ENCODE data around the gene CDC20B. TPM values are rescaled to one million over a fixed set of nuclear protein-coding genes. Genes with fewer than 3 reads are reported as not detected.

Gene CDC20B
- total and polyA plus RNA-seq, 2 of the 8 experiments (the other 6 are each of a cell fraction or from before 2014, with no cell fraction given) = 0.06 TPM; not detected in 1

DNA sequence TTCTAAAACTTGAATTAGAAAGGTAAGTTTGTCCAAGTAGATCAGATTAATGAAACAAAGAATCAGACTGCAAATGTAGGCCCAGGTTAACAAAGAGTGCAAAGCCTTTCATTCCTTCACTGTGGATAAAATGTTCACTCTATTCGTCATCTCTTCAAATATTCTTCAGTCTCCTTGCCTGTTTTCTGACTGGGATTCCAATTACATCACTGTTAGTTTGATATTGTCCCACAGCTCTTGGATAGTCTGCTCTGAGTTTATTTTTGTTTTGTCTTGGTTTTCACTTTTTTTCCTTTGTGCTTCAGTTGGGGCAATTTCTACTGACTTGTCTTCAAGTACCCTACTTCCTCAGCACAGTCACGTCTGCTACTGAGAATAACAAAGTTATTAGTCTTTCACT, 109.1 kb downstream of the CDC20B start:
- Histone ChIP-seq H3K27me3 (replicated peaks in 1 of 4; ENCODE audit: control insufficient read depth in 3 of 4, extremely low read depth in 1 of 4, insufficient read depth in 3 of 4, low read length in 3 of 4) (no peaks in the 10 kb centered on the region), H2AK5ac (ENCODE audit: low read depth, low read length) (no peak overlapping the region), H3K23ac (ENCODE audit: insufficient read length) (no peak overlapping the region), H3K4me3 (ENCODE audit: extremely low read depth in 1 of 4, insufficient read depth in 2 of 4, low read depth in 3 of 4, low read length in 4 of 4) (no peak overlapping the region), H2BK20ac (ENCODE audit: low read length) (no peak overlapping the region), H3K4me1 (replicated peaks in 1 of 4; ENCODE audit: control insufficient read depth in 3 of 4, insufficient read depth in 4 of 4, low read length in 3 of 4) (no peaks in the 10 kb centered on the region), H3K27ac (ENCODE audit: low read depth, low read length) (no peak overlapping the region), H4K8ac (ENCODE audit: extremely low read depth, insufficient read depth, low read length) (no peak overlapping the region), H3K4ac (replicated peaks; ENCODE audit: insufficient read length, low read depth, low read length) (no peak overlapping the region), H2BK5ac (ENCODE audit: low read depth, low read length) (no peak overlapping the region), H4K20me1 (replicated peaks in 1 of 2; ENCODE audit: control insufficient read depth in 1 of 2, insufficient read depth in 2 of 2, low read length in 2 of 2) (no peaks in the 10 kb centered on the region), H3K79me1 (ENCODE audit: low read depth, low read length) (no peaks in the 10 kb centered on the region), H3K36me3 (ENCODE audit: control insufficient read depth in 2 of 4, insufficient read depth in 4 of 4, low read length in 3 of 4) (no peaks in the 10 kb centered on the region), H4K5ac (ENCODE audit: insufficient read length, low read depth, low read length) (no peak overlapping the region), H2BK120ac (replicated peaks; ENCODE audit: low read depth, low read length) (no peak overlapping the region), H3K9ac (replicated peaks in 1 of 4; ENCODE audit: extremely low read depth in 1 of 4, low read depth in 3 of 4, low read length in 3 of 4) (no peak overlapping the region), H3K56ac (replicated peaks; ENCODE audit: insufficient read length, low read depth, low read length) (no peak overlapping the region), H2AFZ (ENCODE audit: low read length) (no peak overlapping the region), H3K4me2 (ENCODE audit: insufficient read depth in 1 of 2, low read depth in 2 of 2, low read length in 2 of 2) (no peak overlapping the region), H2BK12ac (ENCODE audit: low read depth, low read length) (no peak overlapping the region), H3K9me3 (ENCODE audit: insufficient read depth in 2 of 2, low read depth in 1 of 2, low read length in 1 of 2) (peaks cover 3 to 9% of the 10 kb centered on the region in 2 experiments; a peak in 1 of 4 replicates), H3K79me2 (ENCODE audit: control insufficient read depth in 1 of 2, insufficient read depth in 2 of 2, low read length in 2 of 2) (no peaks in the 10 kb centered on the region), H3K18ac (ENCODE audit: extremely low read depth, low read length) (no peak overlapping the region), H2BK15ac (ENCODE audit: low read length) (no peak overlapping the region), H3K14ac (ENCODE audit: insufficient read length) (no peak overlapping the region), H4K91ac (replicated peaks; ENCODE audit: insufficient read length, low read length) (no peak overlapping the region), H3K23me2 (ENCODE audit: low read depth, low read length) (no peaks in the 10 kb centered on the region)
- WGBS, 2 experiments (ENCODE audit: extremely low coverage in 1 of 2, insufficient coverage in 1 of 2, insufficient read length in 1 of 2, insufficient replicate concordance in 2 of 2, low coverage in 1 of 2, low lambda C conversion rate in 2 of 2, missing lambda C conversion rate in 1 of 2) = 92% methylated on average over 2 of the region's 2 CpGs; no CpG with 5 or more reads in 1 of the 2 experiments
- ChIA-PET POLR2A (ENCODE audit: partially characterized antibody) (no interaction called here), CTCF (ENCODE audit: partially characterized antibody) (no interaction called here)
- no peak for DNase-seq (ENCODE audit: low read depth in 1 of 2, low spot score in 2 of 2)
- FAIRE-seq = no peak
- TF ChIP-seq JUN (IDR thresholded peaks at IDR 0.05; ENCODE audit: low read depth, low read length) (no peak), NANOG (IDR thresholded peaks at IDR 0.05; ENCODE audit: insufficient read depth, low read depth, low read length, poor library complexity, severe bottlenecking) (no peak), CEBPB (IDR thresholded peaks at IDR 0.05; ENCODE audit: low read depth, low read length) (no peak), KDM1A (IDR thresholded peaks at IDR 0.05; ENCODE audit: borderline replicate concordance, low read length) (no peak), GTF2F1 (IDR thresholded peaks at IDR 0.05; ENCODE audit: borderline replicate concordance, low read depth, low read length) (no peak), KDM5A (IDR thresholded peaks at IDR 0.05; ENCODE audit: low read length) (no peak), SP2 (IDR thresholded peaks at IDR 0.05; ENCODE audit: low read length) (no peak), SP1 (IDR thresholded peaks at IDR 0.05; ENCODE audit: low read depth, low read length) (no peak), SIRT6 (IDR thresholded peaks at IDR 0.05; ENCODE audit: low read length) (no peak), FOSL1 (IDR thresholded peaks at IDR 0.05; ENCODE audit: insufficient read depth, low read depth, low read length) (no peak), RBBP5 (IDR thresholded peaks at IDR 0.05; ENCODE audit: borderline replicate concordance, low read depth, low read length) (no peak), RNF2 (IDR thresholded peaks at IDR 0.05; ENCODE audit: borderline replicate concordance, low read depth, low read length, missing control alignments, poor library complexity, severe bottlenecking) (no peak), NRF1 (IDR thresholded peaks at IDR 0.05; ENCODE audit: low read depth, low read length) (no peak), CREB1 (IDR thresholded peaks at IDR 0.05) (no peak), RXRA (IDR thresholded peaks at IDR 0.05; ENCODE audit: insufficient read depth, low read depth, low read length) (no peak), HDAC6 (IDR thresholded peaks at IDR 0.05; ENCODE audit: low read depth, low read length) (no peak)

Measured in H1 (cell line).